HG03558 (cell line): Measurements from ENCODE around the gene ADORA3.

Source experiments
- ATAC-seq: cut with Tn5 transposase; IDR thresholded peaks from one replicate; pipeline ENCODE4 v1.9.1; 2021; ENCODE audit warnings: moderate number of reproducible peaks; ENCODE audit not compliant: unreplicated experiment; ENCODE audit errors: extremely low read depth

ADORA3 gene

GRCh38 chr1:111476761-111477309, 26.6 kb downstream of the ADORA3 start:
- ATAC-seq, result no peak

DNA sequence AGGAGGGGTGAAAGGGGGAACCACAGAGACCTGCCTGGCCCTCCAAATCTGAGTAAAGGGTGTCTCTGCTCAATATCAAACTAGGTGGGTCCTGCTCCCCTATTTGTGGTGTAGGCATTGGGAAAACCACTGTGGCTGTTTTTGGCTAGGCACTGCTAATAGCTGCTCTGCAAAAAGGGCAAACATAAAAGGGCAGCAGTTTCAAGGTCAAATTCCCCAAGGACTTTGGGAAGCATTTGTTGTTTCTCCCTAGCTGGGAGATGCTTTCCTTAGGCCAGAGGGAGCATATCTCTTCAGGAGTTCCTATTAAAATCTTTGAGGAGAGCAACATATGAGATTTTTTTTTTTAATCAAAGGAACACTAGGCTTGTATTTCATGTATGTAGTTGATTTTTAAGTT, 27.2 kb downstream of the ADORA3 start:
- ATAC-seq, result no peak

DNA sequence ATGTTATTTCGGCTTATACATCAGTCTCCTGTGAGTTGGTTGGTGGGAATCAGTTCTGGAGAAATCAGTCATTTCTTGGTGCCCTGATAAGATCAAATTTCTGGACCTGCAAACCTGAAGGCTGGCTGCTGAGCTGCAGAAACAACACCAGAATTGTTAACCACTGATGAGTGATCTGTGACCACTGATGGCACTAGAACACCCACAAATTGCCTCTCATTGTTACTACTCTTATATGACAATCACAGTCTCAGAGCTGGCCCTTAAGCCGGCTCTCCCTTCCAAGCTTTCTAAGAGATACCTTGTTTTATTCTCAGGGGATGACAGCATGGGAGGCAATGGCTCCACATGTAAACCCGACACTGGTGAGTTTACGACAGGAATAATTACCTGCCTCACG, 27.7 kb downstream of the ADORA3 start:
- no peak for ATAC-seq

DNA sequence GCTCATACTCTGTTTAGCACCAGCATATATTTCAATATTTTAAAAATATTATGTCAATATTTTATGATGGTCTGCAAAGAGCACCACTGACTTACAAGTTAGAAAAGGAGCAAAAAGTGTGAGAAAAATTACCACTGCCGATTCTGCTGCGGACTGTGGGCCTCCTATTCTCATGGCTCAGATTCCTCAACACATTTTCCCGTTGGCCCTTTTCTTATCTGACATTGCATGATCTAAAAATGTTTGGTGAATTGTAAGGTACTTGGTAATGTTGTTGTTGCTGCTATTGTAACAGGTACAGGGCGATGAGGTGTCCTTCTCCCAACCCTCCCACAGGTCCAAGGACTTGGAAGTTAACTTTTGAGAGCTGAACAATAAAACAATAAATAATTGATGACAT, 28.9 kb downstream of the ADORA3 start:
- no peak for ATAC-seq

- ATAC-seq, result no peak
These were observed 29.3 kb downstream of the ADORA3 start for GRCh38 chr1:111474106-111474505.

DNA sequence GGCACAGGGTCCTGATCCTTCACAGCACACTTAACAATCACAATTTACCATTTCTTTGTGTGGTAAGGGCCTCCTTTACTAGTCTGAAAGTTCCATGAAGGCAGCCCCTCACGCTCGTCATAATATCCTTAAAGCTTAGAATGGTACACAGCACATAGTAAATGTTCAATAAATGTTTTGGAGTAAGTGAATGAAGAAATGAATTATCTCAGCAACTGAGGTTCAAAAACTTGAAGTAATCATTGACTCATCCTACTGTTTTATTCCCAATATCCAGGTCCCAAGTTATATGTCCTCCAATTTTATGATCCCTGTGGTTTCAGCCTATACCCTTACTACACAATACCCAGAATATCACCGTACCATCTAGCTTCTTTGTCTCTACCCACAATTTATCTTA, 31.9 kb downstream of the ADORA3 start:
- no peak for ATAC-seq

- no peak for ATAC-seq
These were observed 32.4 kb downstream of the ADORA3 start for GRCh38 chr1:111471012-111471411.

DNA sequence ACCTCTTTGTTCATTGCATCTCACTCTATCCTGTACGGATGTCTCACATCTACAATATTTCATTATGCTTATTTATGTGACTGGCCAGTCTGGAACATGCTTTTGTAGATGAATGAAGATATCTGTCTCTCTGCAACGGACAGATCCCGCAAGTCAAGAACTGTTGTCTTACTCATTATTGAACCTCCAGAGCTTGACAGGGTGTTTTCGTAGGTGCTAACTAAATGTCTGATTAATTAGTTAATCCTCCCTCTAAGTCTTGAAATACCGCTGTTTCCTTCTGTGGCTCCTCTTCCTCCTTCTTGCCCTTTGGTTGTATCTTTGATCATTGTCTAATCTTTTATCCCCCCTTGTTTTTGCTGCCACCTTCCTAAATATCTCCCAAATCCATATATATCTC, 32.8 kb downstream of the ADORA3 start:
- no peak for ATAC-seq

GRCh38 chr1:111469539-111469938, 33.9 kb downstream of the ADORA3 start:
- no peak for ATAC-seq

DNA sequence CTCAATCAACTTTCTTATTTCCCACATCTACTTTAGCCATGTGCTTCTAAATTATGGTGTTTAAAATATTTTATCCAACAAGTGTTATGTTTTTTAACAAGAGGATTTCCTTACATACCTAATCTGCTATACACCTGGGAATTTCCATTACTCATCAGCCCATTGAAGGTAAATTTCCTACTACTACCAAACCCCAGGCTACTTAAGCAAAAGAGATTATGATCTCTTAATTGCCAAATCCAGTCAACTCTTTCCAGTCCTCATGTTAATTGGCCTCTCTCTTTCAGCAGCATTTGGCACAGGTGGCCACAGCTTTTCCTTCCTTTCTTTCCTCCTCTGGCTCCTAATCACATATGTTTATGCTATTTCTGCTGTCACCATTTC, 34.7 kb downstream of the ADORA3 start:
- no peak for ATAC-seq

DNA sequence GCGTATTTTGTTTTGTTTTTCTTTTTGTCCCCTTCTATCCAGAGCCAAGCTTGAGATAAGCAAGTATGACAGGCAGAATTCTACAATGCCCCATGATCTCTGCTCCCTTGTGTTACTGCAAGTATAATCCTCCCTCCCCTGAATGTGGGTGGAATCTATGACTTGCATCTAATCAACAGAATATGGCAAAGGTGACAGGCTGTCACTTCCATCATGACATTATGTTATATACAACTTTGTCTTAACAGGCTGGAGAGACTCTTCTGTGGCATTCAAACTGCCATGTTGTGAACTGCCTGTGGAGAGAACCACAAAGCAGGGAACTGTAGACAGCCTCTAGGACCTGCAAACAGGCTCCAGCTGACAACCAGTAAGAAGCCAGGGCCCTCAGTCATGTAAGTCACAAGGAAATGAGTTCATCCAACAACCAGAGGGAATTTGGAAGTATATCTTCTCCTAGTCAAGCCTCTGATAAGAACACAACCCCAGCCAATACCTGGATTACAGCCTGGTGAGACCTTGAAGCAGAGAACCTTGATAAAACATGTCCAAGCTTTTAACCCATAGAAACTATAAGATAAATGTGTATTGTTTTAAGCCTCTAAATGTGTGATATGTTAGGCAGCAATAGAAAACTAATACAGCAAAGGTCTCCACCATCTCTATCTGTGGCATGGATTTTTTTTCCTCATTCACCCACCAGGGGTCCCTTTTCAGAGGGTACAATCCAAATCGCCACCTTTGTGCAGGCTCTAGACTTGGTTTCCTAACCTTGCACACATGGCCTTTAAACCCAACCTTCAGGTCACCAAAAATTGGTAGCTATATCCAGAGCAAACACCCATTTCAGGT, 35.3 kb downstream of the ADORA3 start:
- no peak for ATAC-seq

DNA sequence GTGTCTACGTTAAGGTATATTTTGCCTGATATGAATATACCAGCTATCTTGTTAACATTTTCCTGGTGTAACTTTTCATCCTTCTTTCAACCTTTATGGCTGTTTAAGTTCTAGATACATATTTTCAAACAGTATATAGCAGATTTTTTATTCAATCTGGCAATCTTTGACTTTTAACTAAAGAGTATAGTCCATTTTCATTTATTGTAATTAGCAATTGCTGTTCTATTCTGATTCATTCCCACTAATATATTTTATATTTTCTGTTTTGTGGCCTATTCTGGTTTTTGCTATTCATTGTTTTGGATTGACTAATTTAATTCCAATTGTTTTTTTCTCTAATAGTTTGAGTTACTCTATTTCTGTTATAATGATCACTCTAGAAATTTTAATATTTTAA, 37.0 kb downstream of the ADORA3 start:
- ATAC-seq, result no peak

DNA sequence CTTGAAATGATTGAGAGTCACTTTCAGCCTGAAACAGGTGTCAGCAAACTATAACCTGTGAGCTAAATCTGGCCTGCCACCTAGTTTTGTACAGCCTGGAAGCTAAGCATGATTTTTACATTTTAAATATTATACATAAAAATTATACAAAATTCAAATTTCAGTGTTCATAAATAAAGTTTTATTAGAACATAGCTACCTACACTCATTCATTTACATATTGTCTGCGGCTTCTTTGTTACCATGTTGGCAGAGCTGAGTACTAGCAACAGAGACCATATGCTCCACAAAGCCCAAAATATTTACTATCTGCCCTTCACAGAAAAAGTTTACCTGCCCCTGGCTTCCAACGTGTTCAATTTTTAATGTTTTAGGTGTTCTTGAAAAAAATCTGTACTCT, 37.7 kb downstream of the ADORA3 start:
- no peak for ATAC-seq

- ATAC-seq, result no peak
These were observed 40.3 kb downstream of the ADORA3 start for GRCh38 chr1:111463029-111463683.

DNA sequence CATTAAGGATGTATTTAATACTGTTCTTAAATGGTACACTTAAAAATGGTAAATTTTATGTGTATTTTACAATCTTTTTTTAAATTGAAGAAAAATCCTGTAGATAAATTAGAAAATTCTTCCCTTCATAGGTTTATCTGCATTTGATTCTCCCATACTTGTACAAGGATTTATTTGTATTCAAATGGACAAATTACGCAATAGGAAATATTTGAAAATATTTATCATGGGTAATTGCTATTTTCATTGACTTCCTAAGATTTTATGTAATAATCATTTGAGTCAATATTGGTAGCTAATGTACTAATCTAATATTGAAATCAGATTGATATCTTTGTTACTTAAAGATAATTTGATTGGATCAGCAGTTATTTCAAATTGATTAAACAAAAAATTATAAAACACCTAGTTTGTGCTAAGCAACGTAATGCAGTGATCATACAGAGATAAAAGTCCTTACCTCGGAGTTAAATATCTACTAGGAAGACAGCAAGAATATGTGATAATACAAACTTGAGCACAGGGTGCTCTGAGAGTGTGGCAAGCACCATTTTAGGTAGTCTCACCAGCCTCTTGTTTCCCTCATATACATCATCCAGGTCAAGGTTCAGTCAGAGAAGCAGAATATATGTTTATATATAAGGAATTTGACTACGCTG, 40.9 kb downstream of the ADORA3 start:
- ATAC-seq, result no peak

GRCh38 chr1:111461765-111462164, 41.7 kb downstream of the ADORA3 start:
- no peak for ATAC-seq

GRCh38 chr1:111455642-111456031, 47.8 kb downstream of the ADORA3 start:
- no peak for ATAC-seq

- ATAC-seq, result no peak
These were observed 48.4 kb downstream of the ADORA3 start for GRCh38 chr1:111454859-111455641.

DNA sequence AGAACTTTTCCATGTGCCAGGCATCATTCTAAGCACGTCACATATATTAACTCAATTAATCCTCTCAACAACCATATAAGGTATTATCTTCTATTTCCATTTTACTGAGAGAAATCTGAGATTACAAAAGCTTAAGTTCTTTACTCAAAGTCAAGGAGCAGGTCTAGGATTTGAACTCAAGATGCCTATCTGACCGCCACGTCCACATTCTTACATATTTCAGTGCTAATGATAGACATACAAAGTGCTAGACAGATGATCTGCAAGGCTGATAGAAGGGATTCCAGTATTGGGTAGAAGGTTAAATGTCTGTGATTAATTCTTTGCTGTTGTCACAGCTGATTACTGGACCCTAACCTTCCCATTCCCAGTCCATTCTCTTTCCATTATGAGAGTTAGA, 49.7 kb downstream of the ADORA3 start:
- no peak for ATAC-seq

- ATAC-seq, result no peak
These were observed 50.9 kb downstream of the ADORA3 start for GRCh38 chr1:111452581-111452980.
